Measurements from ENCODE around the gene SLC9A9.

Gene SLC9A9

DNA sequence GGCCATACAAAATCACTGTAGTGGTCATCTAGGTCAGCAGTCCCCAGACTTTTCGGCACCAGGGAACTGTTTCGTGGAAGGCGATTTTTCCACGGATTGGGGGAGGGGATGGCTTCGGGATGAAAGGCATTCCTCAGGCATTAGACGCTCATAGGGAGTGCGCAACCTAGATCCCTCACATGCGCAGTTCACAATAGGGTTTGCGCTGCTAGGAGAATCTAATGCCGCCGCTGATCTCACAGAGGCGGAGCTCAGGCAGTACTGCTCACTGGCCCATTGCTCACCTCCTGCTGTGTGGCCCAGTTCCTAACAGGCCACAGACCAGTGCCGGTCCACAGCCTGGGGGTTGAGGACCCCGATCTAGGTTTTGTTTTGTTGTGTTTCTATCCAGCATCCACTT lies 200.1 kb downstream of the SLC9A9 start:
- DNase-seq (ENCODE audit: low read depth), result no peak

DNA sequence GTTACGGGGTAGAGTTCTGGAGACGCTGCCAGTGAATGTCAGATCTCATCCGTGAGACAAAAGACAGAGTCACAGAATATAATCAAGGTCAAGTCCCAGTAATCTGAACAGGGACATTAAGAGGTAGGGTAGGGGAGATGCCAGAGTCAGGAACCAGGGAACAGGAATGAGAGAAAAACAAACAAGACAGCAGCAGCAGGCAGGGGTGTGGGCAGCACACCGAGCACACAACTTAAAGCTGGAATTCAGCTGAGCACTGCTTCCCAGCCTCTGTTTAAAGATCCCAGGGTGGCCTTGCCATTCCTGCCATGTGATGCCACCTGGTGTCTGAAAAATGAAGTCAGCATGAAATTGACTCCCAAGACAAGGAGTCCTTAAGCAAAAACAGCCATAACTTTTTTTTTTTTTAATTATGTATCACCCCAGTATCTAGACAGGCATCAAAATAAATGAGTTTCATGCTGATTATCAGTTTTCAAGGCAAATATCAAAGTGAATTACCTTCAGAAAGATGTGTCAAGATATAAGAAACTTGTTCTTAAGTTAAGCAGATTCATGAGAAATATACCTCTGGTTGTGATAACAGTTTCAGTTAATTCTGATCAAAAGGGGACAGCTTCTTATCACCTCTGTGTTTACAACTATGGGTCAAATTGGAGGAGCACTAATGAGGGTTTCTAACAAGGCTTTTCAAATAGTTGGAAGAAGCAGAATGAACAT lies 203.7 kb downstream of the SLC9A9 start:
- DNase-seq (ENCODE audit: low read depth), result no peak

DNA sequence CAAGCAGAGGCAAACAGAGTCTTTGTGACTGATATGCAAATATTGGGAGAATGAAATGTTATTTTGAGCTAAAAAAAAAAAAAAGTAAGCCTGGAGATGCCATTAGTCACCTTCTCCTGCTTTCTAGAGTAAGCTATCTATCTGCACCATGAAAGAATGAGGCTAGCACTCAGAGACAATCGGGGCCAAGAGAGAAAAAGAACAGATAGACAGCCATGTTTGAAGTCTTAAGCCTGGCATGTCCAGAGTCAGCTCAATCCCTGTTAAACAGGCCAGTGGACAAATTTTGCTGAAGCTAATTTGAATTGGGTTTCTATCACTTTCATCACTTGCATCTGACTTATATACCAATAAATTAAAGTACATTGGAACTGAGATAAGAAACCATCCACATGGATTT lies 204.4 kb downstream of the SLC9A9 start:
- no peak for DNase-seq (ENCODE audit: low read depth)

DNA sequence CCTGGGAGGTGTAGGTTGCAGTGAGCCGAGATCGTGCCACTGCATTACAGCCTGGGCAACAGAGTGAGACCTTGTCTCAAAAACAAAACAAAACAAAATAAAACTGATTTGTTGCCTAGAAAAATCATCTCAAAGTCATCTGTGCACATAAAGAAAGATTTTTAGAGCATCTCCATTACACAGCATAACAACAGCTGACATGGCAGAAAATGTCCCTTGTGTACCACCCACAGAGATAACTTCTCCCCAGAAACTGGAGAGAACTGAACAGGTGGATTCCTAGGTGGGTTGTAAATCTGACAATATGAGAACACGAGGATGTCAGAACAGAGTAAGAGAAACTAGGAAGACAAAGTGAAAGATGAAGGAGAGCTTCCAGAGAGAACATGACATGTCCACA lies 207.5 kb downstream of the SLC9A9 start:
- DNase-seq (ENCODE audit: low read depth), result no peak

DNA sequence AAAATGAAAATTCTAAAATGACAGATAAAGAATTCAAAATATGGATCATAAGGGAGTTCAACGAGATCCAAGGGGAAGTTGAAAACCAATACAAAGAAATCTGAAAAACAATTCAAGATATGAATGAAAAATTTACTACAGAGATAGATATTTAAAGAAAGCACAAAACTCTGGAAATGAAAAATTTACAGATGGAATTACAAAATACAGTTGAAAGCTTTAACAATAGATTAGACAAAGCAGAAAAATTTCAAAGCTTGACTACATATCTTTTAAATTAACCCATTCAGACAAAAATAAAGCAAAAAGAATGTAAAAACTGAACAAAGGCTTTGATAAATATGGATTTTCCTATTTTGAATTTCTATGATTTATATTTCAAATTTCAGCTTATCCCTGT lies 211.1 kb downstream of the SLC9A9 start:
- DNase-seq (ENCODE audit: low read depth), result no peak

DNA sequence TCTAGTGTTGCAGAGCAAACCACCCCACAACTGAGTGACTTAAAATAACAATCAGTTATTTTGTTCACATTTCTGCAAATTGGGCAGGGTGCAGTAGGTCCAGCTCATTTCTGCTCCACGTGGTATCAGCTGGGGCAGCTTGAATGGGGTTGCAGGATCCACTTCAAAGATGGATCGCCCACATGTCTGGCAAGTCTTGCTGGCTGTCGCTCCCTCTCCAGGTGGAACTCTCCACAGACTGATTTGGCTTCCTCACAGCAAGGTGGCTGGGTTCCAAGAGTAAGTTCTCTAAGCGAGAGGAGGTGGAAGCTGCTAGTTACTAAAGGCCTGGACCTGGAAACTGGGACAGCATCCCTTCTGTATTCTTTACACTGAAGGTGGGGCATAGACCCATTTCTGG lies 213.3 kb downstream of the SLC9A9 start:
- DNase-seq (ENCODE audit: low read depth), result no peak

DNA sequence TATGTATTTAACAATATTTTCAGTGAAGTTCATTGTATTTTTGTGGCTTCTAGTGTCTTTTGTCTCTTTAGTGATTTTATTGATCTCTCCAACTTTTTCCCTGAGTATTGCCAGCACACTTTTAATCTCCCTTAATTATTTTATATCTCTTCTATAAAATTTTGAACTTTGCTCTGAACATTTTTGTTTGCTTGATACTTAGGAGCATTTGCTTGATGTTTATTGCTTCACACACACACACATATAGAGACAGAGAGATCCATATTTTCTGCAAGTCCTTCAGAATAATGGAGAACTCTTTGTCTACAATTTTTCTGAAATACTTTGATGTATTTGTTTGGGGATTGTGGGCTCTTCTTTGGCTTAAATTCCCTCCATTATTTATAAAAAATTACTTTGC lies 213.8 kb downstream of the SLC9A9 start:
- DNase-seq (ENCODE audit: low read depth), result no peak

DNA sequence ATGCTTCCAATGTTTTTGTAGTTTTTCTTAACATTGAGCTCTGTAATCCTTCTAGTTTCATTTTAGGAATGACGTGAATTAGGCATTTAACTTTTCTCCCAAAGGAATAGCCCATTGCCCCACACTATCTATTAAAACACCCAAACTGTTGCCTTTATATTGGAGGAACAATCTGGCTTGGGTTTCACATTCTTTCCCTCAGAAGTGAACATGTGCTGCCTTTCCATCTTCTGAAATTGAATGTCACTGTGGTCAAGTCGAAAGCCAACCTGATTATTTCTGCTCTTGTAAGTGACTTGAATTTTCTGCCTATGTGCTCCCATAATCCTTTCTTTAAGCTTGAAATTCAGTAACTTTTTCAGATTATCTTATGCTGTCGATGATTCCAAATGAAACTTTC lies 214.5 kb downstream of the SLC9A9 start:
- DNase-seq (ENCODE audit: low read depth), result no peak

DNA sequence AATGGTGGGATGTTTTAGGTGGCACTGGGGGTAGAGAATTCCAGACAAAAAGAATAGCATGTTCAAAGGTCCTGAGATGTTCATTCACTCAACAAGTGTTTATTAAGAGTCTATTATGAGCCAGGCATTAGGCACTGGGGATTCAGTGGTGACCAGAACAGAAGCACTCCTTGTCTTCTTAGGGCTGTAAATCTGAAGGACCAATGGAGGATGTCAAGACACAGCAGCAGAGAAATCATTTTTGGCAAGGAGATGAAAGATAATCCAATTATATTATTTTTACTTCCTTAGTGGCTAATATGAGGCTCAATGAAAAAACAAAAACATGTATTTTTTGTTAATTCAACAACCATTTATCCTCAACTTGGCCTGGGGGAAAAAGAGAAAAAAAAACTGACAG lies 218.5 kb downstream of the SLC9A9 start:
- no peak for DNase-seq (ENCODE audit: low read depth)

DNA sequence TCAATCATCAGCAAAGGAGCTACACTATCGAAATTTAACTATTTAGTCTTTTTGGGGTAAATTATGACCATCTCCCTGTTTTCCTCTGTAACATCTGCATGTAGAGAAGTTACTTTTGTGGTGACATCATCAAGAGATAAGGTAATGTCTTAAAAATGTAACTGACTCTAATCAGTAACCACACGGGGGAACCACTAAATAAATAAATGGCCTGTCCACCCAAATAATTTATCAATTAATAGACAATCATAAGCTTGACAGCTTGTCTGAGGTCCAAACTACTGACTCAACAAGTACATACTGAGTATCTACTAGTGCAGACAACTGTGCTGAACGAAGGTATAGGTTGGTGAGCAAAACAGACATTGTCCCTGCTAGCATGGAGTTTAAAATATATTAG lies 219.3 kb downstream of the SLC9A9 start:
- no peak for DNase-seq (ENCODE audit: low read depth)

DNA sequence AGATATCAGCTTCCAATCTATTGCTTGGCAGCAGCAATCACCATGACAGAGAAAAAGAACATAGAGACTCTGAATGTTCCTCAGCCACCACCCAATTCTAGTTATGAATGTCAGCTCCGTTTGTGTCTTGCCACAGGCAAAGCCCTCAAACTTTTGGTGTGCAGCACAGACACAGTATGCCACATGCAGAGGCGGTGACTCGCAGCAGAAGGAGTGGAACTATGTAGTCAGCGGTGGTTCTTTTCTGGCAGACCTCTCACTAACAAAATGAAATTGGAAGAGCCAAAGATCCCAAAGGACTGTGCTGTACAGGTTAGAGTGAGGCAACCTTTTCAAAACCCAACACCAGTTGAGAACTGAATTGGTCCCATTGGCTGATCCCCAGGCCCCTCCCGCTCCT lies 220.9 kb downstream of the SLC9A9 start:
- DNase-seq (ENCODE audit: low read depth), result no peak

DNA sequence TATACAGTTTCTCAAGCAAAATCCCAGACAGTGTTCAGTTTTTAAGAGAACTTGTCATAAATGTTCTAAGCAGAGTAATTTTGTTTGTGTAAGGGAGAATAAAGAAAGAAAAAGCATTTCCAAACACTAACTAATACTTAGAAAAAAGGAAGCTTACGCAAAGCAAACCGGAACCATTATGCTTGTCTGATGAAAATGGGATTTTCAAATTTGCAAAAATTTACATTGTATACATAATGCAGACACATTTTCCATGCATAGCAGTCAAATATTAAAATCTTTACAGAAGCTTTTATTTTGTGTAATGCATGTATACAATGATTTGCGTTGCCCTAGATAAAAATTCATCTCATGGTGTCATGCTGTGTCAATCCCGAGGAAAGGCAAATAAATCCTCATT lies 229.0 kb downstream of the SLC9A9 start:
- DNase-seq (ENCODE audit: low read depth), result no peak

DNA sequence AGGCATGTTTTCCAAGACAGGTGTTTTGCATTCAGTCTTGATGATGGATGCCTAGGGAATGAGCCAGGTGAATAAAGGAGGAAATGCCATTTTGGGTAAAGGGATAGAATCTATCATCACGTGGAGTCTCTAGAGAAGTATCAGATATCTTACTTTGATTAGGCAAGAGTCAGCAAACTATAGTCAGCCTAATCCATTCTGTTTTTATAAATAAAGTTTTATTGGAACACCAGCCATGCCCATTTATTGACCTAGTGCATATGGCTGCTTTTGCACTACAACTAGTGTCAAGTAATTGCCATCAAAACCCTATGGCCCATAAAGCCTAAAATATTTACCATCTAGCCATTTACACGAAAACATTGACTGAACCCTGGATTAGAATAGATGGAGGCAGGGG lies 231.2 kb downstream of the SLC9A9 start:
- DNase-seq (ENCODE audit: low read depth), result no peak

DNA sequence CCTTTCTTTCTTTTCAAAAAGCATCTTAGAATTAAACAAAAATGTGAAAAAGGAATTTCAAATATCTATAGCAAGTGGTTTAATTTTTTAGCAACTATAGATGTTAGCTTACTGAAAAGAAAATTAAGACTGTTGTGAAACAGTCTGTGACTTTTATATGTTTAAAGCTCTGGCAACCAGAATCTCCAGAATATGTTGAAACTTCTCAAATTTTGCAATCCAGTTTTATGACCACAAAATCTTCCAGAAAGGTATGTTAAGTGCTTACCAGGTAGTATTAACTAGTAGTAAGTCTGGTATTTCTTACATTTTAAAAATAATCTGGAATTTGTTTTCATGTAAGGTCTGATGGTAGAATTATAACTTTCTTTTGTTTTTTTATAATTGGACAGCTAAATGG lies 235.0 kb downstream of the SLC9A9 start:
- DNase-seq (ENCODE audit: low read depth), result no peak

DNA sequence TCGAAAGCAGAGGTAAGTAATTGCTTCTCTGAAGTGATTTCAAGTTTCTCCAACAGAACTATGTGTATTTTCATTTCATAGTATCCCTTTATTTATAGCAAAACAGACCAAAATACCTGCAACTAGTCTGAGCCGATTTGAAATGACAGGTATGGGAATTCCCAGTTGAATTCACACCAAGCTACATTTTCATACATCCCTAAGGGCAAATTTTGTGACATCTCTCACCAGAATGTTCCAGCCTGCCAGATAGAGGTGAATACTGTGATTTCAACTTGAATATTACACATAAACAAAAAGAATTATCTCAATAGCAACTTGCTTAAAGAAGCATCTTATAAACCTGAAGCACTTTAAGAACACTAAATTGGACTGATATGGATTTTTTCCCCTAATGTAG lies 235.7 kb downstream of the SLC9A9 start:
- no peak for DNase-seq (ENCODE audit: low read depth)

DNA sequence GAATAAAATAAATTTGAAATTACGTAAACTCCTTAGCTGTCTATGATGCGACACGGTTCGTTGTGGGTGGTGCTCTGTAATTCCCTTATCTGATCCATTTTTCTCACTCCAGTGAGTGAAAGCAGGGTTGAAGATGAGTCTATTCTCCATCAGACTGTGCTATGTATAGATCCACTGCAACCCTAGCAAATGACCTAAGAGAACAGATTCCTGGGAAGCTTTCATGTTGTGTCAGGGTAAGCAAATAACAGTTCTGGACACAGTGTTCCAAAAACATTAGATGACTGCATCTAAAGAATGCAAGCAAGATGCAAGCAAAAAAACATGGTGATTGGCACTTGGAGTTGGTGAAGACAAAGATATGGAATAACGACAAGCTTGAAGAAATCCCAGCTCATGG lies 239.3 kb downstream of the SLC9A9 start:
- no peak for DNase-seq (ENCODE audit: low read depth)

DNA sequence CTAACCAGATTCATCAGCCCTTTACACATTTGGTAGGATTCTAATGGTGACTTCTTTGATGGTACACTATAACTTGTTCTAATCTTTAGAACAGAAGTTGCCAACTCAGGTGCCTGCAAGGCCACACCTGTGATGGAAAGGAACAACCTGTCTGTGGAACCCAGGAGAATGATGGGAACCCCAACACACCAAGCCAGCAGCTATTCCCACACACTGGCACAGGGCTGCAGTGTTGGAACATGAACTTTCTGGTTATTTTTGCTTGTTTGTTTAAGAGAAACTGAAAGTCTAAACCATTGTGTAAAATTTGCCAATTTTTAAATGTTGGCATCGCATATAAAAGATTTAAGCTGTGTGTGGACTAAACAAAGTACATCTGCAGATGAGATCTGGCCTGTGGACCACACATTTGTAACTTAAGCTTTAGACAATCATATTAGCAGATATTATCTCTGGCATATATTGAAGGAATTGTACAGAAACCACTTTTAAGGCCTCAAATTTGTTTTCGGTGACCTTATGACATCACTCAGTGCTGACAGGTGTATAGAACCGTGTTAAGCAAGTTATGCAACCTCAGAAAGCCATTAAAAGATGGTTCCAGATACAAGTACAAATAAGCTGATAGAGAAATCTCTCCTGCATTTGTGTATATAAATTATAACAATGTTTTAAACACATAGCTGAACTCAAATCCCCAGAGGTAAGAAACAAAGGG lies 242.9 kb downstream of the SLC9A9 start:
- no peak for DNase-seq (ENCODE audit: low read depth)

DNA sequence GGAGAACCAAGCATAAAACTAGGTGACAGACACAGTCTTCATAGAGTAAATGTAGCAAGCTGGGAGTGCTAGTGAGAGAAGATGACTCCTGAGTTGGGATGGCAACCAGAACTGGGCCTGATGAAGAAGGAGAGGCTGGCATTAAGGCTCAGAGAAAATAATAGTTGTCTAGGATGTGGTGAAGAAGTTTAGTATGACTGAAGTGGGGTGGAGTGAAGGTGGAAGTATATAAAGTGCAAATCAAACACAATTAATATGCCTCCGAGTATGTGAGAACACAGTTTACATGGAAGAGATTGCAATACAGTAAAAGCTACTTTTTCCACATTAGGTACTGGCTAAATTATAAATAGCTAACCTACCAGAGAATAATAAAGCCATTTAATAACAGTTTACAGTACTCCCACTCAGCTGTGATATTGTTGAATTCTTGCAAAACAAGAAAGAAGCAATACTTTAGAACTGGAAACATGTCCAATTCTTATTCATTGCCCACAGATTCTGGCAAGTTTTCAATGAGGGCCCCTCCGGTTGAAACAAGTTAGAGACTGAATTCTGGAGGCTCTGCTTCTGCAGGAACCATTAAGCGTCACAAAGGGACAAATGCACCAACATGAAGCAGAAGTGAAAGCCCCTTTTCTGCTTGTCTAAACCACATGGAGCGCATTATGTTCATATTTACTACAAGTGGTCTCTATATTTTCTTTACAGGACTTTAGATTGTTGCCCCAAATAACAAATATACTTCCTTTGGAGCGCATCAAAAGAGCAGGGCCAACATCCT lies 243.7 kb downstream of the SLC9A9 start:
- no peak for DNase-seq (ENCODE audit: low read depth)

DNA sequence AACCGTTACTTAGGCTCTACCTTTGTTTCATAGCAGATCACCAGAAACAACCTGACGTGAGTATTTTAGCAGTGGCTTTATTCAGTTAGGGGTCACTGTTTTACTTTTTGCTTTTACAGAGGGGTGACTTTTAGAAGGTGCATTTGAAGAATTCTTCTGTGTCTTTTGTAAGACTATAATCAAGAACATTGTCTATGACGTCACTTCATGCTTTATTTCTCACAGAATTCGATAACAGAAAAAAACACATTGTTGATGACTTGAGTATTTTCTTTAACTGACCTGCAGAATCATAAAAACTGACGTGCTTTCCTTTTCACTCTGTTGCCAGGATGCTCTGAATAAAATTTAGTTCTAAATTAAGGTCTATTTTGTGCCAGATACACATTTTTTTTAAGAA lies 244.5 kb downstream of the SLC9A9 start:
- no peak for DNase-seq (ENCODE audit: low read depth)

DNA sequence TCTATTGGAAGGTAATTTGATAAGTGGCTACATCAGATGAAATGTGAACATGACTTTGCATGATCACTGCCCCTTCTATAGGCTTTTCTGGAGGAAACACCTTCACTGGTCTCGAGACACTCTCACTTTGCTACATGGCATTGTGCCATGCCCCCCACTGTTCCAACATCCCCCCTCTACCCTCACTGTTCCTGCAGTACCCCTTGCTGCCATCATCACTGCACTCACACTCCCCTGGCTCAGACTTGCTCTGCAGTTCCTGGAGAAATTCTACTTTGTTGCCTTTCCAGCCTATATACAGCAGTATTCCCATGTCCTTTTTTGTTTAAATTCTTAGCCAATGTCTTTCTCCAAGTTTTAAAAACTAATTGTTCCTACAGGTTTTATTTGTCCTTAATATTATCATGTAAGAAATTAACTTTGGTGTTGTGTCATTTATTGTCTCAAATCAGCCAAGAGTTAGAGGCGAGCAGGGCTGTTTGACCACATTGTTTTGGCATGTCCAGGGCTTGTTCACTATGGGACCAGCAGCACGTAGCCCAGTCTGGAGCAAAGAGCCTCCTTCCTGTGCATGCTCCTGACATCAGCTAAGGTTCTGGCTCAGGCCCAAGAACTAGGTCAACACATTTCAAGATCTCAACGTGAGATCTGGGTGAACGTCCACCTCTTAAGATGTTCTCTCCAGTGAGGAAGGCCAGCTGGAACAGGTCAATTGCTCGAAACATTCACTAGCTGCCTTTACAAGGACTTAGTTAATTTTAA lies 246.4 kb downstream of the SLC9A9 start:
- no peak for DNase-seq (ENCODE audit: low read depth)

DNA sequence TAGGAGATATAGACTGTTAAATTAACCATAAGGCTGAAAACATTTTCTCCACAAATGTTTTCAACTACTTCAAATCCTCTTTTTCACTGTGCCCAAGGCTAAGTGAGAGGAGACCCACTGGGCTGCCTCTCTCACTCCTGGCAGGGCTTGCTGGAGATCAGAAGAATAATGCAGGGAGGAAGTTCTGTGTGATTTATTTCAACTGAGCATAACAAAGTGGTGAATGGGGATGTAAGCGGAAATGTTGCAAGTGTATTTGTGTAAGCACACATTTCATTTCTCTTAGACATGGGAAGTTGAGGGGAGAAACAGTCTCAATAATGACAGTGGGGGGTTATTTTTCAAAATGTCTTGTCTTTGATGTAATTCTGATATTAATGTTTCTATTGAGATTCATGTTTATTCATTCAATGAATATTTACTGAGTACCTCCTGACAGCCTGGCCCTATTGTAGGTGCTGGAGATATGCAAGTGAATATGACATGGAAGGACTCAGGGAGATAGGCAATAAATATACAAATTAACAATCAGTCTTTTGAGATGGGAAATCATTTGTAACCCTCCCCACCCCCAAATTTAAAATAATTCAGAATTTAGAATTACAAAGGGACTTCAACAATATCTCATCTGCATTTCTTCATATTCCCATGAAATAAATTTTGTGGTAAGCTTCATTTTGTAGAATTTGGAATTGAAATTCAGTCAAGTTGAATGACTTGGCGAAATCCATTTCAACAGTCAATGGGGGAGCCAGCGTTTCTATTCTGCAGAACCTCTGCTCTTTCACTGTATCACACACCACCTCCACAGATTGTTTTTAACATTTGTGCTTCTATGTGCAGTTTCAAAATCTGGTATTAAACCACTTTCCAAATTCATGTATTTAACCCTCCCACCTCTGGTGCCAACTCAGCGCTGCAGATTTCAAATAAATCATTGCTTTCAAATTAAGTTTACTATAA lies 247.2 kb downstream of the SLC9A9 start:
- DNase-seq (ENCODE audit: low read depth), result no peak

Measured in T-helper 22 cell (primary cell).